Upper lobe of left lung (tissue), 4 donors: ENCODE data around the gene COPZ1.

Experiments used
- CTCF ChIP-seq, 6 experiments: fragments of 450-650 bp in 4 of 6; fragments of 200-600 bp in 2 of 6; sonication (generic) in 2 of 6; IDR thresholded peaks; one replicate each; pipeline ENCODE4 v1.5.1; 2016 to 2019; ENCODE audit warnings: antibody characterized with exemption in 6 of 6
- EP300 ChIP-seq, 4 donors: sonication (generic); formaldehyde crosslinking; IDR thresholded peaks; one replicate each; pipeline ENCODE4 v1.5.1; 2017; ENCODE audit warnings: antibody characterized with exemption in 4 of 4, control low read depth in 2 of 4

DNA sequence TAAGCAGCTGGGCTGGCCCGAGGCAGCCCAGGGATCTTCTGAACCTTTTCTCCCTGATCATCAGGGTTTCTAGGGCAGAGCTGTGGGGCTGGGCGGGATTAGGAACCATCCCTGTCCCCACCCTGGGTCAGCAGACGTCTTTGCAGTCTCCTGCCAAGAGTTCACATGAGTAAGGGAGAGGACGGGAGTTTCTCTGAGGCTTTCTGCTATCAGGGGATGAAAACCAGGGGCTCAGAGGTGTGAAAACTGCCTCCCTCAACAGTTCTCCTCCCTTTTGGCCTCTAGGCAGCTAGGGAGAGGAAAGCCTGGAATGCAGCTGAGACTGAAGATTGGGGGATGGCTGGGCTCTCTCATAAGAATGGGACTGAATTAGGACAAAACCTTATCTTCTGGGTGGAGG is 51.7 kb downstream of the COPZ1 start:
- no peak for TF ChIP-seq CTCF (IDR thresholded peaks at IDR 0.05)
- TF ChIP-seq EP300 (IDR thresholded peaks at IDR 0.05), result no peak
